Measurements from ENCODE around the gene GNB1.
"Not testable (repeated sequence)": the region's sequence is repeated elsewhere in the genome, so short reads cannot be mapped to it uniquely, and the experiment has no call there.

The GNB1 gene

DNA sequence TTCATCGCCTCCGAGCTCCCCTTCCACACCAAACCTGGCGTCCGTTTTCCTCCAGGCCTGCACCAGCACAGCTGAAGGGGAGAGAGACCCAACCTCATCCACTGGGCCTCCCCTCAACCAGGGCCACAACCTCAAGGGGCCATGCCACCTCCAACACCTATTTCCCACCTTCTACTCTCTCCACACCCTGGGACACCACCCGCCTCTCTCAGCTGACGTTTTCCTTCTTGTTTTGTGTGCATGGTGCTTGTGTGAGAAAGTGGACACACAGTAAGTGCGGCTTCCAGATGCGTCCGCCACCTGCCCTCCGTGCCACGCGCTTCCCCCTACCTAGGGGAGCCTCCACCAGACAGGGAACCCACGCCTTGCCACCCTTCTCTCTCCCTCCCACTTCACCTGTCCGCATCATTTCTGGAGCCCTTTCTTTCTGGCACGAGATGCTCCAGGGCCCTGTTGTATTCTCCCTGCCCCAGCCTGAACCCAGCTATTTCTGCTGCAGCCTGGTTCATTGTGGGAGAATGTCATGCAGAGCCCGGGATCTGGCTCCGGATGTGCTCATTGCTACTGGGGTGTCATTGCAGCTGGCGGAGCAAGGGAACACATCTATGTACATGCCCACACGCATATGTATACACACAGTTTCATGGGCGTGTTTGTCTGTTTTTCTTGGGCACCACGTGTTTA lies 1.3 kb upstream of the GNB1 start:
- no peak for DNase-seq (ENCODE audit: low spot score)
- FAIRE-seq: no peak

DNA sequence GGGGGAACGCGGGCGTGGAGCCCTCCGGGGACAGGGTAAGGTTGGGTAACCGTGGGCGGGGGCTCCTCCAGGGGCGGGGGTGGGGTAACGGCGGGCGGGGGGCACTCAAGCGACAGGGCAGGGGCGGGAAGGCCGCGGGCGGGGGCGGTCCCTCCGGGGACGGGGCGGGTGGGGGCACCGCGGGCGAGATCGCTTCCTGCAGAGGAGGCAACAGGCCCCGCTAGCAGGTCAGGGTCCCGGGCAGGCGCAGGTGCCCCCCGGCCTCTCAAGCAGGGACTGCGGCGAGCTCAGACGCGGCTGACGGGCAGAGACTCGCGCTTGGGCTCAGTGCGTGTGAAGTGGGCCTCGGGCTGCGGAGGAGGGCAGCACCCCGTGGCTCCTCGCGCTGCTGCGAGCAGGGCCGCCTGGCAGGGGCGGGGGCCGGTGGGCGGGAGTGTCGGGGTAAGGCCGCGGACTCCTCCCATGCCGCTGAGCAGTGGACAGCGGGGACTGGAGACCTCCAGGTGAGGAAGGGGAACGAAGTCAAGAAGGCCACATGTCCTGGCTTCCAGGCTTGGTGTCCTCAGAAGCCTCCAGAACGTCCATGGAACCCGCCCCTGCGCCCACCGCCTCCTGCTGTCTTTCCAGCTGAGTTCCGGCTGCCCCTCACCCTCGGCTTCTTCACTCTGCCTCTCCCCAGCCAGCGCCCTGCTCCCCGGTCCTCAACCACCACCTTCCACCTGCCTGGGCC lies 627 bp upstream of the GNB1 start:
- FAIRE-seq (no peak), DNase-seq (ENCODE audit: low spot score) (peak; percentile 90)

DNA sequence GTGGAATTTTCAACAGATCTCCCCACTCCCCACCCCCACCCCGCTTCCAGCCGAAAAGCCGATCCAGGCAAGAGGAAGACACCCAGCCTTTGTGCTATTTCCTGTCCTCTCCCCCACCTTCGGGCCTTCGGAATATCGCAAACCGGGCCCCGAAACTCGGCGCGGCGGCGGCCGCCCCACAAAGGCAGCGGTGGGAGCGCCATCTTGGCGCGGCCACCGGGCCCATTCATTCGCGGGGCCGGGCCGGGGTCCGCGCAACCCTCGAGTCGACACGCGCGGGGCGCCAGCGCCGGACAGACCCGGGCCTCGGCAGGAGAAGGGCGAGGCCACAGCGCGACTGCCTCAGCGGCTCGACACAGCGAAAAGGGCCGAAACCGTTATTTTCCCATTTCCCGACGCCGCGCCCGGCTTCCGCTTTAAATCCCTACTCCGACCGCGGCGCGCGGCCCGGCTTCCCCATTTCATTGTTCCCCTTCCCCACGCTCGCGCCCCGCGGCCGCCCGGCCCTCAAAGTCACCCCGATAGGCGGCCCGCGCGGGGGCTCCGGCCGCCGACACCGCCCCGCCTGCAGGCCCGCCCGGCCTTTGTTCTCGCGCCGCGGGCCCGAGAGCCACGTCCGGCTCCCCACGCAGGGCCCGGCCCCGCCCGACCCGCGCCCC lies 911 bp downstream of the GNB1 start:
- DNase-seq (ENCODE audit: low spot score): peak; percentile 46
- no peak for FAIRE-seq

DNA sequence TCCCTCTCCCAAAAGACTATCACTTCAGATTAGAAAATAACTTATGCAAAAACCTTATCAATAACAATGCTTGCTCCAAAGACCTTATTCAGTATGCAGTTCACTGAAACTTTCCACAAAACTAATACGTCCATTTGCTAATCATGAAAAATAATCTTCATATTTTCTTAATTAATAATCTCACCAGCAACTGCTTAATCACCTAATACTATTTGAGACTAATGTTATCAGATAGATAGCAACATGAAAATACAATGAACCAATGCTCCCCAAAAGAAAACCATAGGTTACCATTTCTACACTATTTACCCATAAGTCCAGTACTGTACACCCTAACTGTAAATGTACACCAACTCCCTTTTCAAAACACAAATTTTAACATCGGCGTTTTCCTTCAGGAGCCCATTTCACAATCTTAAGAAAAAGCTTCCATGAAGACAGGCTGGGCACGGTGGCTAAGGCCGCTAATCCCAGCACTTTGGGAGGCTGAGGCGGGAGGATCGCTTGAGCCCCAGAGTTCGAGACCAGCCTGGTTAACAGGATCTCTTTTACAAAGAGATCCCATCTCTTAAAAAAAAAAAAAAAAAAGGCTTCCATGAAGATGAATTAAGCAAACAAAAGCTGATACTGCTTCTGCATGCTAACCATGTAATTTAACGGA lies 1.7 kb downstream of the GNB1 start:
- DNase-seq (ENCODE audit: low spot score) (no peak), FAIRE-seq (no peak)

DNA sequence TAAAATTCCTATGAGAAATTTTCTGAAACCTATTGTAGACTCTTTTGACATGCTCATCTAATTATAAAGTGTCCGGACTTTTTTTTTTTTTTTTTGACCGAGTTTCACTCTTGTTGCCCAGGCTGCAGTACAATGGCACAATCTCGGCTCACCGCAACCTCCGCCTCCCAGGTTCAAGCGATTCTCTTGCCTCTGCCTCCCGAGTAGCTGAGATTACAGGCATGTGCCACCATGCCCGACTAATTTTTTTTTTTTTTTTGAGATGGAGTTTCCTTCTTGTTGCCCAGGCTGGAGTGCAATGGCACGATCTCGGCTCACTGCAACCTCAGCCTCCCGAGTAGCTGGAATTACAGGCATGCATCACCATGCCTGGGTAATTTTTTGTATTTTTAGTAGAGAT lies 7.0 kb downstream of the GNB1 start:
- DNase-seq (ENCODE audit: low spot score); FAIRE-seq: not testable (repeated sequence)

DNA sequence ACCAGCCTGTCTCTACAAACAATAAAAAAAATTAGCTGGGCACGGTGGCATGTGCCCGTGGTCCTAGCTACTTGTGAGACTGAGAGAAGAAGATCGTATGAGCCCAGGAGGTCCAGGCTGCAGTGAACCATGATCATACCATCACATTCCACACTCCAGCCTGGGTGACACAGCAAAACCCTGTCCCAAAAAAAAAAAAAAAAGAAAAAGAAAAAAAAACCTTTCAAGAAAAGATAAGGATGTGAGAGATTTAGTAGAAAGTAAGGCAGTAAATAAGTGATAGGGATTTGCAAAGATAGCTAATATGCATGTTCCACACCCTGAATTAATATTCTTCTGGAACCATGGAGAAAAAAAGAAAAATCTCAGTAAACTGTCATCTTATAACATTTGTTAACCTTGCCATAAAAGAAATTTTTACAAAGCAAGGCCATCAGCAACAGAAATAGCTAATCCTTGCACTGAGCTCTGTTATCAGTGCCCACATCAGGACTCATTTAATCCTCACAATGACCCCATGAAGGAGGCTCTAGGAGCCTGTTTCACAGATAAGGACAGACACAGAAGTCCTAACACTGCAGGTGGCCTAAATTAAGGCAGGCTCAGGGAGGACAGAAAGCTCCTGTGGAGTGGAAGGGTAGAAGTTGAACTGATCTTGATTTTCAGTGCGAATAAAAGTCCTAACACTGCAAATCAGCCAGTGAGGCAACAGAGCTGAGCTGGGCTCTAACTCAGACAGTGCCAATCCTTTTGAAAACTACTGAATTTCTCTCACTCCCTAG lies 7.6 kb downstream of the GNB1 start:
- DNase-seq (ENCODE audit: low spot score) (no peak), FAIRE-seq (no peak)

DNA sequence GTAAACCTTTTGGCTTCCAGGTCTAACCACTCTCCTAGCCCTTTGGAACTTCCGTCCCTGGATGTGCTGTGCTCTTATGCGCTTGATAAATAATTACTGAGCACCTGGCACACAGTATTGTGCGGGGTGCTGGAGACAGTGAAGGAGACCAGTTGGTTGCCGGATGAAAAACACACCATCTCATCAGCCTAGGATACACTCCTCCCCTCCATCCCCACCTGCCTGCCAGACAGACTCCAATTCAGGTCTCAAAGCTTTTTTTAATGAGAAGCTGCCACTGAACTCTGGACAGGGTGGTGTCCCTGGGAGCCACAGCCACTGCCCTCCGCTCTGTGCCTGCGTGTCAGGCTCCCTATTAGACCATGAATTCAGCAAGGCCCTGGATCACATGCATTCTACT lies 9.2 kb downstream of the GNB1 start:
- DNase-seq (ENCODE audit: low spot score) (no peak), FAIRE-seq (no peak)

DNA sequence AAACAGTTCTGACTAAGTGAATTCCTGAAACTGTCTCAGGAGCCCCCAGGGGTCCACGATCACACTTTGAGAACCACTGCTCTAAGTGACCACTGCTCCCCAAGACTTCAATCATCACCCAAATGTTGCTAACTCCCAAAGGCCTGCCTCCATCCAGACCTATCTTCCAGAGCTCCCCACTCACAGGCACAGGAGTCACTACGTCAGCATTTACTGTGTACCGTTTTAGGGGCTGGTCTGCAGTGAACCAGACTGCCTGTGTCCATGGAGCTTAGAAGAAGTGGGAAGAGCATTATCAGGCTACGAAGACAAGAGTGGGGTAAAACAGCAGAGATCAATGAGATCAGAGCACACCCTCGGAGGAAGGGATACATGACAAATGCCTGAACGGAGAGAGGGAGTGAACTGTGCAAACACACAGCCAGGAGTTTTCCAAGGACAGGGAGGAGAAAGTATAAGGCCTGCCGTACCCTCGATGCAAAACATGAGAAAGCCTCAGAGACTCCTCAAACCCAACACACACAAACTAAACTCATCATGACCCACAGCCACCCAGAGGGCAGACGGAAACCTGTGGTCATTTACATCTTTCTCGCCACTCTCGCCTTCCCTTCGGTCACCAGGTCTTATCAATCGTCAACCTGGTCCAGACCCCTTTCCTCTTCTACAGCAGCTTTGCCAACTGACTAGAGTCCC lies 10.1 kb downstream of the GNB1 start:
- DNase-seq (ENCODE audit: low spot score): no peak
- FAIRE-seq: no peak

DNA sequence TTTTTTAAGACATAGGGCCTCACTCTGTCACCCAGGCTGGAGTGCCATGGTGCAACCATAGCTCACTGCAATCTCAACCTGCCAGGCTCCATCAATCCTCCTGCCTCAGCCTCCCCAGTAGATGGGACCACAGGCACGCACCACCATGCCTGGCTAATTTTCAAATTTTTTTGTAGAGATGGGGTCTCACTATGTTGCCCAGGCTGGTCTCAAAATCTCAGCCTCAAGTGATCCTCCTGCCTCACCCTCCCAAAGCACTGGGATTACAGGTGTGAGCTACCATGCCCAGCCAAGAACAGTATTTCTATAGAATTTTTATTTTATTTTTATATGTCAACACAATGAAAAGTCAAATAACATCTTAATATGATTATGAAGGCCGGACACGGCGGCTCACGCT lies 10.9 kb downstream of the GNB1 start:
- DNase-seq (ENCODE audit: low spot score) (no peak), FAIRE-seq (no peak)

DNA sequence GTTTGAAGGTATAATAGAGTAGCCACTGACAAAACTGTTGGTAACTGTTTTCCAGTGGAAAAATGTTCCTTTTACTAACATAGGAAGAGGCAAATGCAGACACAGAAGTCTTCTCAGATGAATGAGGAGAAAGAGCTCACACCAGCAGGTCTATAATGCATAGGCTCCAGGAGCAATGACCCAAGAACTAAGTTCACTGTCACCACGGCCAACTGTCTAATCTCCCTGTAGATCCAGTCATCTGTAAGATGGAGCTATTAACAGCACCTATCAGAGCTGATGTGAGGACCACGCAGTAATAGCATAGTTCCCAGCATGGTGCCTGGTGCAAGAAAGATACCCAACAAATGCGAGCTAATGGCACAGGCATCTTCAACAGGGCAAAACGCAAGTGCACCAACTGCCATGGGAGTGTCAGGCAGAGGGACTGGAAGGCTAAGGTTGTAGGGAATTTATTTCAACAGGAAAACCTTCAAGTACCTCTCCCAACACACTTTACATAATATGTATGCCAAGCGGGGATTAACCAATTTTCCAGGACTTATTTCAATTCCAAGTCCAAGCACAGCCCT lies 12.9 kb downstream of the GNB1 start:
- DNase-seq (ENCODE audit: low spot score) (no peak), FAIRE-seq (no peak)

DNA sequence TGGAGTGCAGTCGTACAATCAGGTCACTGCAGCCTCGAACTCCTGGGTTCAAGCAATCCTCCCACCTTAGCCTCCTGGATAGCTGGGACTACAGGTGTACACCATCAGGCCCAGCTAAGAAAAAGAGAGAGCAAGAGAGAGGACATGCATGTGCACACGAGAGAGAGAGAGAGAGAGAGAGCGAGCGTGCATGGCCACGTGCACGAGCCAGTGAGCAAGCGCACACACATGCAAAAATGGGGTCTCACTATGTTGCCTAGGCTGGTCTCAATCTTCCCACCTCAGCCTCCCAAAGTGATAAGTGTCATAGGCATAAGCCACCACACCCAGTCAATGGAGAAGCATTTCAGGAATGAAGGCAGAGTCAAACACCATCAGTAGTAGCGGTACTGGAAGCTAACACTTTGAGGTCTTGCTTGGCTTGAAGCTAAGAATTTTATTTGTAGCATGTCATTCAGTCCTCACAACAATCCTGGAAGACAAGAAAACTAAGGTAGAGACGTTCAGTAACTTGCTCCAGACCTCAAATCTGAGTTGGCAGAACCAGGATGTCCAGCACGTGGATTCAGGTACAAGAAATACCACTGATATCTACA lies 14.5 kb downstream of the GNB1 start:
- no peak for FAIRE-seq
- no peak for DNase-seq (ENCODE audit: low spot score)

DNA sequence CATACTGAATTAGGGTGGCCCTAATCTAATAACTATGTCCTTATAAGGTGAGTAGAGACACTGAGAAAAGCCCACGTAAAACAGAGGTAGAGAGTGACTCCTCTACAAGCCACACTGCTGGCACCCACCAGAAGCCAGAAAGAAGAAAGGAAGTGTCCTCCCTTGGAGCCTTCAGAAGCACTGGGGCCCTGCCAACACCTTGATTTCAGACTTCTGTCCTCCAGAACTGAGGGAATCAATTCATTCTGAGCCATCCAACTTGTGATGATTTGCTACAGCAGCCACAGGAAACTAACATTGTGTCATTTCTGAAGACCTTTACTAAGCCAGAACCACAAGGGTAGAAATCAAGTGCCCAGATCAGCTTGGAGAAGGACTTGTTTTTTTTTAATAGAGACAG lies 15.0 kb downstream of the GNB1 start:
- FAIRE-seq (no peak), DNase-seq (ENCODE audit: low spot score) (no peak)

DNA sequence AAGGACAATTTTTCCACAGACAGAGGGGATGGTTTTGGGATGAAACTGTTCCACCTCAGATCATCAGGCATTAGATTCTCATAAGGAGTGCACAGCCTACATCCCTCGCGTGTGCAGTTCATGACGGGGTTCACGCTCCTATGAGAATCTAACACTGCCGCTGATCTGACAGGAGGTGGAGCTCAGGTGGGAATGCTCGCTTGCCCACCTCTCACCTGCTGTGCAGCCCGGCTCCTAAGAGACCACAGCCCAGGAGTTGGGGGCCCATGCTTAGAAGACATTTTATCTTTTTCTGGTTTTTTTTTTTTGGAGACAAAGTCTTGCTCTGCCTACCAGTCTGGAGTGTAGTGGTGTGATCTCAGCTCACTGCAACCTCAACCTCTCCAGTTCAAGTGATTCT lies 16.0 kb downstream of the GNB1 start:
- no peak for FAIRE-seq
- DNase-seq (ENCODE audit: low spot score): no peak

DNA sequence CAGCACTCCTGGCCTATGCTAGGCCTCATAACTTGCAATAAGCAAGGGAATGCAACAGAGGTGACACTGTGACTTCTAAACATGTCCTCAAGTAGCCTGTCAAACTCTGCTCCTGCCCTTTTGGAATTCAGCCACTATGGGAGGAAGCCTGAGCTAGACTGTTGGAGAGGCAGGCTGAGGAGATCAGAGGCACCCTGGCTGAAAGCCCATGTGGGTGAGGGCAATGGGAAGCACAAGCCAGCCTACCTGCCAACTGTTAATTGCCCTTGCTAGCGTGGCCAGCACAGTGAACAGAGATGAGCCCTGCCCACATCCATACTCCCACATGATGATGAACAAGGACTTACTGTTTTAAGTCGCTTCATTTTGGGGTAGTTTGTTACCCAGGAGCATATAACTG lies 17.7 kb downstream of the GNB1 start:
- no peak for DNase-seq (ENCODE audit: low spot score)
- FAIRE-seq: no peak

DNA sequence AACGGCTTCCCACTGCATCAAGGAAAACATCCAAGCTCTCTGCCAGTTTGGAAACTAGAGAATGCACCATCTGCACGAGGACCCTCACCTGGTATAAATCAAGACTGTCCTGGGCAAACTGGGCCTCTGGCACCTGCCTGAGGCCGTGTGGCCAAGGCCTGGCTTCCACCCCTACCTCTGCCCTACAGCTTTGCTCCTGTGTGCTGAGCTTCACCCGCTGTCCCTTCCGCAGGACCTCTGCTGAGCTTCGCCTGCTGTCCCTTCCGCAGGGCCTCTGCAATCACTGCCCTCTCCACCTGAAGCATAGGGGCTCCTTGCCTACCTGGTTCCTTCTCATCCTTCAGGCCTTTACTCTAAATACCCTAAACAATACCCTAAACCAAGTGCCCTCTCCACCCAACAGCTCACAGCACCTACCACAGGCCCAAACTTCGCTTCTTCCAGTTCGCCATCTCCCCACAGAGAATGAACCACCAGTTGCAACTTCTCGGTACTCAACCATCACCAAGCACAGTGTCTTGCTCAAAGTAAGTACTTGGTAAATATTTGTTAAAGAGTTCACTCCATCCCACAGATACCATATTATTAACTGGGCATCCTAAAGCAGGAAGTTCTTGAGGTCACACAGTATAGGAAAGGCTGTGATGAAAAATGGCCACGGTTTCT lies 18.4 kb downstream of the GNB1 start:
- DNase-seq (ENCODE audit: low spot score): no peak
- no peak for FAIRE-seq

DNA sequence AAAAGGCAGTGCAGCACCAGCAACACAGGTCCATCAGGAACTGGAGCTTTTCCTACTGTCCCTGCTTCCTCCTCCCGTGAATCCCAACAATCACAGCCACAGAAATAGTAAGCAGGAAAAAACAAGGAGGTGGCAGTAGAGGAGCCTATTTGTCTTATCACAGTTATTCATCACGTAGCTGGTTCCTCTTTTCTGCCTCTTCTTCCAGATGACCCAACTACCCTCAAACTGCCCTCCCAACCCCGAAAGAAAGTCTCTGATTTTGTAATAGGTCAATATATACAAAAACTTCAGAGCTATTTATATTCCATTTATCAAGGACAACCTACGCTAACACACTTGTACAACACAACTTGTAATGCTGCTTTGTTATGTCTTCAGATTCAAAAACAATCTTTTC lies 21.4 kb downstream of the GNB1 start:
- FAIRE-seq: no peak
- no peak for DNase-seq (ENCODE audit: low spot score)

DNA sequence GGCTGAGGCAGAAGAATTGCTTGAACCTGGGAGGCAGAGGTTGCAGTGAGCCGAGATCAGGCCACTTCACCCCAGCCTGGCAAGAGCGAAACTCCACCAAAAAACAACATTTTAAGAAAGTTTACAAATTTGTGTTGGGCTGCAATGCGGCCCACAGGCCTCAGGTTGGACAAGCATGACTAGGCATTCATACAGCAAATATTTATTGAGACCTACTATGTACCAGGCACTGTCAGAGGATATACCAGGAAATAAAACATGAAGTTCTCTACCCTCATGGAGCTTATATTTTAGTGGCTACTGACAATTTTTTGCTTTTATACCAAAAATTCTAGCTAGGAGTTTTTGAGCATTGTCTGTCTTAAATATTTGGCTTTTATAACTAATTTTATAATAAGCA lies 23.7 kb downstream of the GNB1 start:
- no peak for DNase-seq (ENCODE audit: low spot score)
- FAIRE-seq: no peak

DNA sequence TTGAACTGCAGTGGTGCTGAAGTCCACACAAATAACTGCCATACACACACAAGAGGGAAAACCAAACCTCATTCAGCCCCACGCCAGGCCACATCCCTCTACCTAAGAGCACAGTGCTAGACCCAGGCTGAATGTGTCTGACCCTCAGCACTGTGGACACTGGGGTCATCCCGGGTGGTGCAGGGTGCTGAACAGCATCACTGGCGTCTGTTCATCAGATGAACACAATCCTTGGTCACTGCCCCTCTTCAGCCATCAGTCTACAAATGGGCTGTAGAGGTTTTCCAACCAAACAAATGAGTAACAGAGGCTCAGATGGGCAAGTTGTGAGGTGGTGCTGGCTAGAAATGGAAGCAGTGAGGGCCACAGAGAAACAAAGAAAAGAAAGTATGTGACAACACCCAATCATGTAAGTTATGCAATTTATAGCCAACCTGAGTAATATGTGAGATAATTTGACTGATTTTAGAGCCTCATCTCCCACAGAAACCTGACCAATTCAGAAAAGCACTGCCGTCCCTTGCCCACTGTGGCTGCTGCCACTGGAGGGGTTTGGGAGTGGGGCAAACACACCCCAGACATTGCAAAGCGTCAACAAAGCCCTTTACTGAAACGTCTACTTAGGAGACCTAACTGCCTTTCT lies 27.9 kb downstream of the GNB1 start:
- DNase-seq (ENCODE audit: low spot score): no peak
- FAIRE-seq: no peak

DNA sequence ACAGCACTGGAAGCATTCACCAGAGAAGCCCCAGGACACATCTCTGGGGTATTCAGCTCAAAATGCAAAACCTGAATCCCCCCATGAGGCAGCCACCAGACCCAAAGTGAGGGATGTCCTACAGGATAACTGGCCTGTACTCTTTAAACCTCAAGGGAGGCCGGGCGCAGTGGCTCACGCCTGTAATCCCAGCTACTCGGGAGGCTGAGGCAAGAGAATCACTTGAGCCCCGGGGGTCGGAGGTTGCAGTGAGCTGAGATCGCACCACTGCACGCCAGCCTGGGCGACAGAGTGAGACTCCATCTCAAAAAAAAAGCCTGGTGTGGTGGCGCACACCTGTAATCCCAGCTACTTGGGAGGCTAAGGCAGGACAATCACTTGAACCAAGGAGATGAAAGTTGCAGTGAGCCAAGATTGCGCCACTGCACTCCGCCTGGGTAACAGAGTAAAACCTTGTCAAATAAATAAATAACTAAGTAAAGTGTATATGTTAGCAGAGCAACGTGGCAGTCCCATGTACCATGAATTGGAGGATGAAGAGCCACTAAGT lies 29.1 kb downstream of the GNB1 start:
- not testable (repeated sequence) for FAIRE-seq; DNase-seq (ENCODE audit: low spot score)

All from urothelium cell line (cell line).